Measurements from ENCODE around the gene DYNLT4. TPM values are rescaled to one million over a fixed set of nuclear protein-coding genes. Genes with fewer than 3 reads are reported as not detected.

DYNLT4 gene
- total RNA-seq, 3 donors from 2014 or later (not counting 1 experiment from before 2014, with no cell fraction given), result 0.96 to 1.2 TPM; not detected in 1

DNA sequence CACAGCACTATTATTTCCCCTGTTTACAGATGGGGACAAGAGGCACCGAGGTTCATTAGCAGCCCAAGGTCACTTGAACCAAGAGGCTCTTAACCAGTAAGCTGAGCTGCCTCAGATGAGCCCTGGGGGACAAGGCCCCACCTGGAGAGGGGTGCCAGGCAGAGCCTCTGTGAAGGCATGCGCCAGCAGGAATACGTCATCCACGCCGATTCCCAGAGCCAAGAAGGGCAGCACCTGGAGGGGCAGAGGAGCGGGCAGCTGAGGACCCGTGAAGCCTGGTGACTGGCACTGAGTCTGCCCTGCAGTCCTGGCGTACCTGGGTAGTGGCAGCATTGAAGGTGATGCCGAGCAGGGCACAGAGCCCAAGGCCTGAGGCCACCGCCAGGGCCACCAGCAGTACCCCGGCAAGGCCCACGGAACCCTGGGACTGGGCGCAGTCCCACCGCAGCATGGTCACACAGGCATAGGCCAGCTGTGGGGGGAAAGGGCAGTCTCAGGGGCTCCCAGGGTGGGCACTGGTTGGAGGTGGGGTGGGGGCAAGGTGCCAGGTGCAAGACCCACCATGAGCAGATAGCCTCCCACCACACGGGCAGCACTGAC lies 21.8 kb upstream of the DYNLT4 start:
- H3K27ac Mint-ChIP-seq, result no peak overlapping the region
- DNase-seq (no peak), ATAC-seq (no peak)
- H3K27me3 Mint-ChIP-seq (ENCODE audit: low read depth in 2 of 2), result peaks cover 0 to 4% of the 10 kb centered on the region in 2 donors
- WGBS (ENCODE audit: insufficient coverage), result 96% methylated on average over 15 of the region's 15 CpGs
- H3K4me3 Mint-ChIP-seq, result no peak overlapping the region
- no peaks in the 10 kb centered on the region for H3K36me3 ChIP-seq (ENCODE audit: control insufficient read depth, insufficient read depth, low read length)
- no peak overlapping the region for H3K27ac ChIP-seq (ENCODE audit: low read length)
- H3K4me1 ChIP-seq (ENCODE audit: control insufficient read depth, insufficient read depth, low read length), result peaks cover 11% of the 10 kb centered on the region
- no peaks in the 10 kb centered on the region for H3K4me1 Mint-ChIP-seq
- no peak for TF ChIP-seq CTCF (IDR thresholded peaks at IDR 0.05)
- no peak overlapping the region for H3K4me3 ChIP-seq (ENCODE audit: low read length)
- no peaks in the 10 kb centered on the region for H3K36me3 Mint-ChIP-seq
- no peaks in the 10 kb centered on the region for H3K27me3 ChIP-seq (ENCODE audit: control insufficient read depth, insufficient read depth, low read length)
- H3K9me3 Mint-ChIP-seq, result no peaks in the 10 kb centered on the region
- H3K9me3 ChIP-seq (ENCODE audit: control insufficient read depth, insufficient read depth, low read length), result no peaks in the 10 kb centered on the region
- intact Hi-C loops (cut with micrococcal nuclease), result no loop called here

DNA sequence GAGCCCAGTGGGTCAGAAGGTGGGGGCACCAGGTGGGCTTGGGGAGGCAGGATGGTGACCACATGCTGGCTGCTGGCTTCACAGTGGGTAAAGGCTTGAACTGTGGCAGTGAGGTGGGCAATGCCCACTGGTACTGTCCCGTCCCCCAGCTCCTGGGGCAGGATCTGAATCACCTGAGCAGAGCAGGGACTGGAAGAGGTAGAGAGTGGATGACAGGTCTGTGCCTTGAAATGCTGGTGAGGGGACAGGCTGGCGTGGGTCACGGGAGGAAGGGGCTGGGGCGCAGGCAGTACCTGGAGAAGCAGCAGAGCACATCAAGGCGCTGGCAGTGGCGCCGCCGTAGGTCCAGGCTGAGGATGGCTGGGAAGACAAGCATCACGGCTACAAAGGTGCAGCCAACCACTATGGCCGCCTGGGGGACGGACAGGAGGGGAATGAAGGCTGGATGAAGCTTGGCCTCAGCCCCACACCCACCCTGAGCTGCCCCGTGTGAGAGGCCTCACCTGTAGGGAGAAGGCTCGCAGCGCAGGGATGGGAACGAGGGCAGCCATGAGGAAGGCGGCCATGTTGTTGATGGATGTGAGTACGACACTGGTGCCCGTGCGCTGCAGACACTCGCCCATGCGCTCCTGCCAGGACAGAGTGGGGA lies 21.0 kb upstream of the DYNLT4 start:
- no peaks in the 10 kb centered on the region for H3K4me1 Mint-ChIP-seq
- H3K9me3 Mint-ChIP-seq, result no peaks in the 10 kb centered on the region
- intact Hi-C loops (cut with micrococcal nuclease), result no loop called here
- H3K4me3 ChIP-seq (ENCODE audit: low read length), result no peak overlapping the region
- ATAC-seq (no peak), DNase-seq (no peak)
- peaks cover 0 to 4% of the 10 kb centered on the region in 2 donors for H3K27me3 Mint-ChIP-seq (ENCODE audit: low read depth in 2 of 2)
- WGBS (ENCODE audit: insufficient coverage), result 97% methylated on average over 21 of the region's 21 CpGs
- no peaks in the 10 kb centered on the region for H3K36me3 Mint-ChIP-seq
- no peak for TF ChIP-seq CTCF (IDR thresholded peaks at IDR 0.05)
- no peak overlapping the region for H3K4me3 Mint-ChIP-seq
- H3K27me3 ChIP-seq (ENCODE audit: control insufficient read depth, insufficient read depth, low read length), result no peaks in the 10 kb centered on the region
- H3K9me3 ChIP-seq (ENCODE audit: control insufficient read depth, insufficient read depth, low read length), result no peaks in the 10 kb centered on the region
- H3K27ac ChIP-seq (ENCODE audit: low read length), result no peak overlapping the region
- H3K4me1 ChIP-seq (ENCODE audit: control insufficient read depth, insufficient read depth, low read length), result peaks cover 11% of the 10 kb centered on the region
- no peaks in the 10 kb centered on the region for H3K36me3 ChIP-seq (ENCODE audit: control insufficient read depth, insufficient read depth, low read length)
- H3K27ac Mint-ChIP-seq, result no peak overlapping the region

DNA sequence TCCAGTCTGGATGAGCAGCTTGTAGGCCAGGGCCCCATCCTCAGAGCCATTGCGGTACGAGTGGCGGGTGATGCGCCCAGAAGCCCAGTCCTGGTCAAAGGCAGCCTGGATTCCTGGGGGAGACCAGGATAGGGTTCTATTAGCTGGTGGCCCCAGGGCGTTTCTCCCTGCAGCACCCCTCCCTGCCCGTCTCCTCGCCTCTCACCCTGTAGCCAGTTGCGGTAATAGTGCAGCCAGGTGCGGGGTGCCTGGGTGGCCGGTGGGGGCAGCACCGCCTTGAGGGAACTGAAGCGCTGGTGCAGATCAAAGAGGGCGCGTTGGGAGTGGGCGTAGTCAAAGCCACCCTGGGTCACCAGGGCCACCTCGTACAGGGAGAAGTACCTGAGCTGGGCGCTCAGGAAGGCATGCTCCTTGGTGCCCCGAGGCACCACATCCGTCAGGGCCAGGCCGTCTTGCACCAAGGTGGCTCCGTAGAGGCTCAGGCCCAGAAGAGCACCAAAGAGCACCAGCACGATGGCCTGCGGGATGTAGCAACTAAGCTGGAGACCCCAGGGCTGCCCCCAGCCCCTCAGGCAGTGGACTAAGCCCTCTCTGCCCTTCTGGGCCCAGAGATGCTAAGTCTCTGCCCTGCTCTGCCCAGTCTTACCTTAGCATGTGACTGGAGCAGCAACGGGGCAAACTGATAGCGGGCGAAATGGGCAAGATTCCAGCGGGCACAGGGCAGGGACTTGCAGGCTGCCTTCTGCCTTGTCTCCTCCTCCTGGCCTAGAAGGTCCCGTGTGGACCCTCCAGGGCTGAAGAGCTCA lies 20.2 kb upstream of the DYNLT4 start:
- intact Hi-C loops (cut with micrococcal nuclease), result no loop called here
- Mint-ChIP-seq H3K27me3 (ENCODE audit: low read depth in 2 of 2) (peaks cover 0 to 4% of the 10 kb centered on the region in 2 donors), H3K4me3 (no peak overlapping the region), H3K27ac (no peak overlapping the region), H3K9me3 (no peaks in the 10 kb centered on the region), H3K4me1 (no peaks in the 10 kb centered on the region), H3K36me3 (no peaks in the 10 kb centered on the region)
- Histone ChIP-seq H3K36me3 (ENCODE audit: control insufficient read depth, insufficient read depth, low read length) (no peaks in the 10 kb centered on the region), H3K27ac (ENCODE audit: low read length) (no peak overlapping the region), H3K9me3 (ENCODE audit: control insufficient read depth, insufficient read depth, low read length) (no peaks in the 10 kb centered on the region), H3K4me3 (ENCODE audit: low read length) (no peak overlapping the region), H3K27me3 (ENCODE audit: control insufficient read depth, insufficient read depth, low read length) (no peaks in the 10 kb centered on the region), H3K4me1 (ENCODE audit: control insufficient read depth, insufficient read depth, low read length) (peaks cover 11% of the 10 kb centered on the region)
- no peak for ATAC-seq
- 89% methylated on average over 28 of the region's 28 CpGs for WGBS (ENCODE audit: insufficient coverage)
- TF ChIP-seq CTCF (IDR thresholded peaks at IDR 0.05), result no peak
- DNase-seq, result no peak

All from natural killer cell (primary cell).